GM19438 (cell line): ENCODE data around the gene RAPGEF5.

Experiments
- ATAC-seq: cut with Tn5 transposase; IDR thresholded peaks from one replicate; pipeline ENCODE4 v1.9.1; 2021; ENCODE audit warnings: low read depth; ENCODE audit not compliant: unreplicated experiment

RAPGEF5 gene

GRCh38 chr7:22275661-22276060 lies 81.3 kb downstream of the RAPGEF5 start:
- no peak for ATAC-seq

GRCh38 chr7:22271311-22271710 lies 85.6 kb downstream of the RAPGEF5 start:
- no peak for ATAC-seq

- no peak for ATAC-seq
Measured at GRCh38 chr7:22270371-22270770, 86.6 kb downstream of the RAPGEF5 start.

DNA sequence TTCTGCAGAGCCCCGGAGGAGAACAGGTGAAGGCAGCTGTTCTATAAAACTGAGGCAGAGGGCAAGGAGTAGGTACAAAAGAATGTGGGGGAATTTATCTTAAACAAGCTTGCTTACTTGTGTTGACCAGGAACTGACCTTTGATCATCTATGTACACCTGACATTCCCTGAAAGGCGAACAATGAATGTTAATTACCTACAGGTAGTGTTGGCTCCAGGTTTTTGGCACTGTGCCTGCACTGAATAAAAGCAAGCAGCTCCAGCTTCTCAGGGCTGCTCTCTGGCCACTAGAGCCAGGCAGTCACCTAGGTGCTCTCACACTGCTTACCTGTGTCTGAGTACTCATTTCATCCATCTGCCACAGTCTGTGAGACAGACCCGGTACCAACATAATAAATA lies 87.0 kb downstream of the RAPGEF5 start:
- ATAC-seq: no peak

- no peak for ATAC-seq
Measured at GRCh38 chr7:22268884-22269421, 88.0 kb downstream of the RAPGEF5 start.

DNA sequence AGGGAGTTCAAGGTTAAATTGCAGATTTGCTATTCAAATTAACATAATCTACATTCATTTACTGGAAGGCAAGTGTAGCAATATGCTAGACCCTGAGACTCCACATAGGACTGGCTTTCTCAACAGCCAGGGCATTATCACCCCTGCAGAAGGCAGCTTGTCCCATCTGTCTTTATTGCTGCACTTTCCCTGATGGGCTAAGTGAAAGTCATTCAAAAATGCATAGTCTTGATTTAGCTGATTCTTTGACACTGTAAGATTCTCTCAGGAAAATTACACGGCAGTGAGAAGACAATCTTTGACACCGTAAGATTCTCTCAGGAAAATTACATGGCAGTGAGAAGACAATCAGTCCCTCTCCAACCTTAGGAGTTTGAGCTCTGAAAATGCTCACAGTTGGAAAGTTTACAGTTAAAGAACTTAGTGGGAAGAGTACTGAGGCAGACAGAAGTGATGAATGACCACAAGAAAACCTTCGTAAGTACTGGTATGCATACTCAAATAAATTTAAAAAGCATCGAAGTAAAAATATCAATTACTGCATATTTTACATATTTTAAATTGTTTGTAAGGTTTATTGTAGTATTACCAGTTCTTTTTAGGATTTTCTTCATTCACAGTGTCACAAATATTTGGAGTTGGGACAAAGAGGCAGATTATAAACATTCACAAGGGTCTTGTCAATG lies 88.9 kb downstream of the RAPGEF5 start:
- ATAC-seq: no peak

DNA sequence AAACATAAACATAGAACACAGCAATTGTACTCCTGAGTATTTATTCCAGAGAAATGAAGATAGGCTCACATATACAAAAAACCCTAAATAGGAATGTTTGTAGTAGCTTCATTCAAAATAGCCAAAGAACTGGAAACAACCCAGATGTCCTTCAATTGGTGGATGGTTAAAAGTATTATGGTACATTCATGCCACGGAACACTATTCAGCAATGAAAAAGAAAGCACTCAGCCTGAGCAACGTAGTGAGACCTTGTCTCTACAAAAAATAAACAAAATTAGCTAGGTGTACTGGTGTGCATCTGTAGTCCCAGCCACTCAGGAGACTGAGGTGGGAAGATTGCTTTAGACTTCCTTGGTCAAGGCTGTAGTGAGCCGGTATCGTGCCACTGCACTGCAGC lies 94.4 kb downstream of the RAPGEF5 start:
- ATAC-seq: no peak

DNA sequence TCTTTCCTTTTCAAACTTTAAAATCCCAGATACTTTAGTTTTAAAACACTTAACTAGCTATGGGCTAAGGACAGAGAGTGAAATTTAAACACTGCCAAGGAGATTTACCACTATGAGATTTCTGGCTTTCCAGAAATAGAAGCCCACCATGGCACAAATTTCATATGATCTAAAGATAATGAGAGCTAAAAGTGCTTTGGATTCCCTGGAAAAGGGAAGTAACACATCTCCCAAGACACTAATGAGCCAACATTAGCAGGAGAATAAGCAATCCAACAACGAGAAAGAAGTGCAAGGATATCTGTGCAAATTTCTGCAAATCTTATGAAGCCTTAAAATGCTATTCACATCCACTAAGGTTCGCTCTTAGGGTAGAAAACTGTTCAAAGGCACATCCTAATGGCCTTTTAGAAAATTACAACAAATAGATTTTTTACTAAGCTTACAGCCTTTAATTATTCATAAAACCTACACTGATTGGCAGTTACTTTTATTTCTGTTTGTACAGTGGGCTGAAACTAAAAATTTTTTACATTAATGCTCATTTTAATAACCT lies 100.3 kb downstream of the RAPGEF5 start:
- ATAC-seq: no peak

DNA sequence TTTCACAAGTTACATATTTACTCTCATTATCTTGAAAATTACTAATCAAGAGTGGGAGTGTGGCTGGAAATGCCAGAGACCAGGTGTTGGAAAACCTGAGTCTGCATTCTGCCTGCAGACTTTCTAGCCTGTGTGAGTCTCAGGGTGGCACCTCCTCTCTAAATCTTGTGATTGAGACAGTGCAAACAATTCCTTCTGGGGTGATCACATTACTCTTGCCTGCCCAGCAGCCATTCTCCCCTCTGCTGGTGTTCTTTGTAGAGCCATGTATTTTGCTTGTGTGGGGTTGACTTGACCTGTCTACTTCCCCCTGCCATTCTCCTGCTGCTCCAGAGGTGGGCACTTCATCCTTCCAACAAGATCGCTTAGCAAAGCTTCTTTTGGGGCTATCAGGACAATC lies 101.1 kb downstream of the RAPGEF5 start:
- ATAC-seq: no peak

DNA sequence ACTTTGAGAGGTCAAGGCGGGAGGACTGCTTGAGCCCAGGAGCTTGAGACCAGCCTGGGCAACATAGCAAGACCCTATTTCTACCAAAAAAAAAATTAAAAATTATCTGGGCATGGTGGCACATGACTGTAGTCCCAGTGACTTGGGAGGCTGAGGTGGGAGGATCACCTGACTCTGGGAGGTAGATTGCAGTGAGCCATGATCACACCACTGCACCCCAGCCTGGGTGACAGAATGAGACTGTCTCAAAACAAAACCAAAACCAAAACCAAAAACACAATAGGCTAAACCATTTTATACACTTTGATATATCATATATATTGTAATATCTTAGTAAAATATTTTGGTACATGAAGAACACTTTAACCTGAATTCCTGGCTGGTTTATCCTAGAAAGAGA lies 101.6 kb downstream of the RAPGEF5 start:
- ATAC-seq: no peak

DNA sequence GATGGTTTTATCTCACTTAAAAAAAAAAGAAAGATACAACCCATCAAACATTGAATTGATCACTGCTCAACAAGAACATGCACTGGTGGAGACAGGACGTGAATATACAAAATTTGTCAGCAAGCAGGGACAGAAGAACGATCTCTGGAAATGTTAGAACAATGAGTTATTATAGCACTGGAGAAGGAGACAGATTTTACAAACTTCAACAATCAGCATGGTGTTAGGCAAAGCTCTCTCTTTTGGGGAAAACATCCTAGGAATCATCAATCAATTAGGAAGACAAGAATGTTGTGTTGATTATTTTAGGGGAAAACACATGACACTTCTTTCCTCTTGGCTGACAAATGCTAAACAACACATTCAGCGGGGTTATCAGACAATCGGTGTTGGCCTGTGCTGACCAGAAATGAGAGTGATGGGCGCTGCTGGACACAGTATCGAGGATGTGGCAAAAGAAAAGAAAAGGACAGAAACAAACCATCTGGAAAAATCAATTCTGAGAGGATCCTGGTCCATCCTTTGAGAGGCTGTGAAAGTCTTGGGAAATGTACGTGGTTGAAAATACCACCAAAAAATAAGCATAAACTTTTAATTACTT lies 103.9 kb downstream of the RAPGEF5 start:
- no peak for ATAC-seq

- ATAC-seq: no peak
Measured at GRCh38 chr7:22252016-22252415, 104.9 kb downstream of the RAPGEF5 start.

DNA sequence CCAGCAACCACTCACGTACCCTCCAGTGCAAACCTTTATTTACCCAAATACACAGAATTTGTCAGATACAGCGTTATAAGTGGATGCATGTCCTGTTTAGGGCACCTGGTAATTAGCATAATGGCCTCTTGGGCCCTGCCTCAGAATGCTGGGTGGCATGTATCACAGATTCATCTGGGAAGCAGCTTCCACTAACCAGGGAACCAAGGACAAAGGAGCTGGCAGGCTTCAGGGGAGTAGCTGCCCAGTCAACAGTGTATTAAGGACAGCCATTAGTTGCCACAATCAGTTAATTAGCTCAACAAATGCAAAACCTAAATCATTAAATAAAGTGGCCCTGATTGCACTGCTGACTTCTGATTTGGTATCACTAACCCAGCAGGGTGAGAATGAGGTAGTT lies 105.7 kb downstream of the RAPGEF5 start:
- no peak for ATAC-seq

- ATAC-seq: no peak
Measured at GRCh38 chr7:22250390-22250789, 106.6 kb downstream of the RAPGEF5 start.

DNA sequence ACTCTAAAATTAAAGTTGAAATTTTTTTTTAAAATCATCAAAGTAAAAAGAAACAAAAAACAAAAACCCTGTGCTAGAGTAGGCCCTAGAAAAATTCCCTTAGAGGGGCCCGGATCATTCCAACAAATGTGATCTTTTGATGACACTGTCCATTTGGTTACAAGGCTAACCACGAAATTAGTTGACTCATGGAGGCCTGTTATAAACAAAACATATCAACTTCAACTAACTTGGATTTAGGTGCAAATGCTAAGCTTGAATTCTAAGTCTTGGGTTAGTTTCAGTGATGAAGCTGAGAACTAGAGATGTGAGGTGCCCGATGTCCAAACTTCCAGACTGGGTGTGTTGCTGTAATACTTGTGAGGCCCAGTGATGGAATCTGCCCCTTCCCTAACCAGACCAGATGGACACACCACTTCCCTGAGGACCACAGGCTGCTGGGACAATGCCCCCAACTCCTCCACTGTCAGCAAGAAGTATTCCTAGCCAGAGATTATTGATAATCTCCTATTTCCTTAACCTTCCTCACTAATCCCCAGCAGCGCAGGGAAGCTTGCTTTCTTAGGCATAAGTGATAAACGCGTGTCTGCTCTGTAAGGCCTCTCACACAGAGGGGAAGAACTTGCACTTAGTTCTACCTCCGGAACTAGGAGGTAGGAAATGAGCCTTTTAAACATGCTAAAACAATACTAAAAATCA lies 108.7 kb downstream of the RAPGEF5 start:
- no peak for ATAC-seq

- ATAC-seq: no peak
Measured at GRCh38 chr7:22241805-22242390, 115.1 kb downstream of the RAPGEF5 start.

GRCh38 chr7:22240904-22241571 lies 115.9 kb downstream of the RAPGEF5 start:
- no peak for ATAC-seq

DNA sequence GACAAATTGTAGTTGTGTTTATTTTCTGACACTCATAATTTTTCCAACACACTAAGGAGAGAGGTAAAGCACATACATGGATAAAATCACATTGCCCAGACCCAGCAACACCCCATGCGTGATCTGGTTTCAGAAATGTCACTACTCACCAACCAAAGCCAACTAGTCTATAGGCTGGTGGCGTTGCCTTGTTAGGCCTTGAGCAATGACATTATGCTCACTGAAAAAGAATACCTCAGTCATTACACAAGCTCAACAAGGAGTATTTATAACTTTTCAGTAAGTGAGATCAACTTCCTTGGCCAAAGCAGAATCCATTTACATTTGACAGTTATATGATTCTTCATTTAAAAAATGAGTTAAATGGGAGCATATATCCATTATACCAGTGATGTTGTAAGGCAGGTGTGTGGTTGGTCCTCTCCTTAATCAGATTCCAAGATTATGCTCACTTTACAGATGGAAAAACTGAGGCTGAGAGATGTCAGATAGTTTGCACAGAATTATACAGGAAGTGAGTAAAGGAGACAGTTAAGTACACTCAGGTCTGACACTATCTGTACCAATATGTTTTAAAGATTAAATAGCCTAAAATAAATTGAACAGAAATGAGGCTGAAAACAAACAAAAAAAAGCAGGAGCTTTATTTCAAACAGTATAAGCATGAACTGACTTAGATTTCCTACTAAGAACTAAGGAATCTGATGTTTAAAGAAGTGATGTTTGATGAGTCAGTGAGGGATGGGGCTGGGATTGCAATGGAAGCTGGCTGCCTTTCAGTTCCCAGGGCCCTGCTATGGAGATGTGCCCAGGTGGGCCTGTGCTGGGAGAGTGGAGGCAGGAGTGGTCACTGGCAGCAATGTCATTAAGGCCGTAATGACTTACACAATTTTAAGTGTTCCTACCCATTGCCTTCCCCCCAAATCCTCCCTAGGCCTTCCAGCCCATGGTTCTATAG lies 118.3 kb downstream of the RAPGEF5 start:
- ATAC-seq: no peak

DNA sequence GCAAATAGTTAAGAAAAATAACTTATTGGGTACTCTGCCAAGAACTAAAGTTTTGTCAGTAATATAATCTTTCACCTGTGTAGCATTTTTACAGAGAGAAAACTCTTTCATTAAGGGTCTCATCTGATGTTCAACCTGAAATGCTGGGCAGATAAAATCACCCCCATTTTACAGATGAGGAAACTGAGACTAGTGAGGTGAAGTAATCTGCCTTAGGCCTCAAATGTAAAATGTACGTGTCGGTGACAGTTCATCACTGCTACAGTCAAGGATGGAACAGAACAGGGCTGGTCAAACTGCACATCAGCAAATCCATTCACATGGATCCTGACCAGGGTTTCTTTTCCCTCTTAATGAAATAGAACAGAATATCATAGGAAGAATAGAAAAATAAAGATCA lies 121.8 kb downstream of the RAPGEF5 start:
- ATAC-seq: no peak
